NCI-H2227 (cell line): Measurements from ENCODE around the gene PRKCB.

ENCODE experiments used
- DNase-seq: peaks from one replicate; lab custom pipeline; 2025; ENCODE audit not compliant: unreplicated experiment; lab: John Stamatoyannopoulos, UW

The PRKCB gene

GRCh38 chr16:23836078-23836403 is 258 bp downstream of the PRKCB start:
- DNase-seq = no peak

GRCh38 chr16:23836404-23837311 is 875 bp downstream of the PRKCB start:
- peak; percentile 24 for DNase-seq

DNA sequence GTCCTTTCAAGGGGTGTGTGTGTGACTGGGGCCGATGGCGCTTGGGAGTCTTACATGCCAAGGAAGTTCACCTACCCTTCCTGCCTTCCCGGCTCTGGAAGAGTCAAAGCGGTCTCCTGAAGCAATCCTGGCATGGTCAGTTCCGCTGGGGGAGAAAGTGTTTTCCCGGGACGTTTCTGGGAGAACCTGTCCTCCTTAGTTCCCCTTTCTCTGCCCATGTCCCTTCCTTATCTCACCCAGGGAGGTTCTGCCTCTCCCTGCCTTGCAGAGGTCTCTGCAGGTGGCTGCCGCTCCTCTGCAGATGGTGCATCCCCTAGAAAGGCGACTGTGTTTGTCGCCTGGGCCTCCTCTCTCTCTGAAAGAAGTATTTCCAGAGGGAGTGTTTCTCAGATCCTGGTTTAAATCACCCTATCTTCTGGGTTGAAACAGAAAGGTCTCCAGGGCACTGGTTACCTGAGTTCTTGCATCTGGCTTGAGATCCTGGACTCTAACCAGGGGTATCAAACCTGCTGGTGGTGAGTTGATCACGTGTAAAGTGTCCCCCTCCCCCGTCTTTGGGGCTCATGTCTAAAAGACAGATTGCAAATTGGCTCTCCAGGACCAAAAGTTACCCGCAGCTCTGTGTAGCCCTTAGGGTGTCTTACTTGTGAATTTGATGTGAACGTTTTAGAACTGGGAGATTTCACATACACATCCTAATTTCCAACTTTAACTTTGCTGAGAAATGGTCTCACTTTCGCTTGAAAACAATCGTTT is 1.9 kb downstream of the PRKCB start:
- no peak for DNase-seq

DNA sequence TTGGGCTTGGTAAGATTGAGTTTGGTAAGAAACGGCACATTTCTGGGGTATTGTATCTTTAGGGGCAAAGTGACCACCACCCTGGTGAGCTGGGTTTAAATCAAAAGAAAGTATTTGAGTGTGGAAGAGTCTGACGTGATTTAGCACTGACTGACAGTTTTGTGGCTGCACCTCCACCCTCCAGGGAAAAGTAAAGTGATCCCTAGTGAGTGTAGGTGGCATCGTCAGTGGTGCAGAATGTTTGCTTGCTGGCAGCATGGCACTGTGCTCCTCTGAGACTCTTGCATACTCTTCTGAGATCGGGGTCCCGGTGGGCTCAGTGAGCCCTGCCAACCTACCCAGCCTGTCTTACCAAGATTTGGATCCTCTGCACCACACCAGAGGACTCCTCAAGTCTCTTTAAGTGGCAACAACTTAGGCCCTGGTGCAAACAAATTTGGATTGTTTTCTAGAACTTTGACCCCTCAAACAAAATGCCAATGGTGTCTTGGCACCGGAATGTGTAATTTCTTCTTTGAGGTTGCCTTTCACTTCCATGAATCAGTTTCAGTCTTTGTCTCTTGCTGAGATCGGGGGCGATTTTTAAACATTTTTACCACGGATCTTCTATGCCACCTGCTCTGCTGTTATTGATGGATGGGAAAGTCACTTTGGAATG is 2.8 kb downstream of the PRKCB start:
- no peak for DNase-seq

DNA sequence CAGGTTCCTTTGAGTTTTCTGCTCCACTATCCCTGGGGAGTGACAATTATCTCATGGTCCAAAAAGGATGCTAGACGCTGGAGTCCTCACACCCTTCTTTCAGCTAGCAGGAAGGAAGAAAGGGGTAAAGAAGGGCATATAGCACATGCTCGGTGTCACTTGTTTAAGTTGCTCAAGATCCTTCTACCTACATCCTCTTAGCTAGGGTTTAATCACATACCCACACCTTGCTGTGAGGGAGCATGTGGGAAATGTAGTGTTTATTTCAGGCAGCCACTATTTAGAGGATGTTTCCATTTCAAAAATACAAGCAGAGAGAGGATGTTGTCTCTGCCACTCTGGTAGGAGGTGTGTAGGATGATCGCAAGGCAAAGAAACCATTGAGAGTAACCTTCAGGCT is 4.5 kb downstream of the PRKCB start:
- no peak for DNase-seq

GRCh38 chr16:23842137-23842600 is 6.4 kb downstream of the PRKCB start:
- no peak for DNase-seq

- no peak for DNase-seq
Observed at GRCh38 chr16:23843143-23843542, 7.4 kb downstream of the PRKCB start.

DNA sequence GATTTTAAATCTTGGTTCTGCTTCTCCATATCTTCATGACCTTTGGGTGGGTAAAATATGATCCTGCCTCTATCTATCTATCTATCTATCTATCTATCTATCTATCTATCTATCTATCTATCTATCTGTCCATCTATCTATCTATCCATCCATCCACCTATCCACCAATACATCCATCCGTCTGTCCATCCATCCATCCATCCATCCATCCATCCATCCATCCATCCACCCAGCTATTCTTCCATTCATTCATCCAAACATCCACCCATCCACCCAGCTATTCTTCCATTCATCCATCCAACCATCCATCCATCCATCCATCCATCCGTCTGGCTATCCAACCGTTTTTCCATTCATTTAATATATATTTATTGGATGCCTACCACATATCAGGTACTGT is 11.5 kb downstream of the PRKCB start:
- DNase-seq = no peak

DNA sequence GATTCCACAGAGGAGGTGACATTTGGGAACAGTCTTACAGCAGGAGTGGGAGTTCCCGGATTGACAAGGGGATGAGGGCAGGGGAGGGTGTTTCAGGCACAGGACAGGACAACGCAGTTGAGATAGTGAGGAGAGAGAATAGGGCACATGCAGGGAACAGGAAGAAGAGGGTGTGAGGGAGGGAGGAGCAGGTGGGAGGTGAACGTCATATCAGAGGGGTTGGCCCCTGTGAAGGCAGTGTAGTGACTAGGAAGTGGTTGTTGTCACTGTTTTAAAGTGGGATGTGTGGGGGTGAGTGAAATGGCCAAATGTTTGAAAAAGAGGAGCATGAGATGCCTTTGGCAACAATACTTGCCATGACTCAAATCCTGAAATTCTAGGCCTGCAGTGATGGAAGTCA is 12.2 kb downstream of the PRKCB start:
- no peak for DNase-seq

DNA sequence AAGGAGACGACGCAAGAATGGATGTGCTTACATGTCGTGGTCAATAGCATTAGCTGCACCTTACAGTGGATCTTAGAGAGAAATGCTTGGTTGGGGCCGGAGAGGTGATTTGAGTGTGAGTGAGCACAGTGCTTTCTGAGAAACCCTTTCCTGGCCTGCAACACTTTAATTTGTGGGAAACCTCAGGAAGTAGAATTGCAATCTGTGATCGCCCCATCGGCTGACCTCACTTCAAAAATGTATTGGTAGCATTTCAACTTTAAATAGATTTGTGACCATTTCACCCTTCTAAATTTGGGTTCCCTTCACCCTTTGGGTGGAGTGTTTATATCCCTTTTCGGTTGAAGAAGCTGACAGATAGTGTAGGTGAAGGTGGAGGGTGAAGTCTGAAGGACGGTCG is 13.2 kb downstream of the PRKCB start:
- no peak for DNase-seq

- no peak for DNase-seq
Observed at GRCh38 chr16:23852794-23853562, 17.2 kb downstream of the PRKCB start.

DNA sequence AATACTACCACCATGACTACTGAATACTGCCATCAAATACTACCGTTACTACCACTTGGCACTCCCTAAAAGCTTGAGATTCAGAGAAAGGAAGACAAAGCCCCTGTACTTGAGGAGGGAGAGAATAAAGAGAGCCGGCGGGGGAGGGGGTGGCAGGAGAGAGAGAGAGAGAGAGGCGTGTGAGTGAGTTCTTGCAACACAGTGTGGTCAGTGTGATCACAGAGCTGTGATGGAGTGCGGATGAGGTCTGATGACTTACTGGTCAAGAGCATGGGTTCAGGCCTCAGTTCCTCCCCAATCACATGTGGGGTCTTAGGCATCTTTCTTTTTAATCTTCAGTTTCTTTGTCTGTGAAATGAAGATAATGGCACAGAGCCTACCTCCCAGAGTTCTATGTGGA is 19.2 kb downstream of the PRKCB start:
- no peak for DNase-seq

- DNase-seq = no peak
Observed at GRCh38 chr16:23856251-23856709, 20.5 kb downstream of the PRKCB start.

GRCh38 chr16:23857256-23857880 is 21.6 kb downstream of the PRKCB start:
- DNase-seq = peak; percentile 30

DNA sequence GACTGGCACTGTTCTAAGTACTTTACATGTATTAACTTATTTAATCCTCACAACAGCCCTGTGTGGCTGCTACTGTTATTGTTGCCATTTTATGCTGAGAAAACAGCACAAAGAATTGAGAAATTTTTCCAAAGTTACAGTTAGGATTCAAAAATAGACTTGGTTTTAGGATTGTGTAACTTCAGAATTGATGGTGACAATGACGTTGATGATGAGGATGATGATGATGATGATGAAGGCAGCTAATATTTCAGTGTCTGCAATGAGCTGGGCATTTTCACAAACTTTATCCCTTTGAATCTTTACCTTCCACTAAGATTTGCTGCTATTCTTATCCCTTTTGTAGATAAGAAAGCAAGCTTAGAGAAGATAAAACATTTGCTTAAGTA is 22.1 kb downstream of the PRKCB start:
- no peak for DNase-seq

GRCh38 chr16:23858542-23858941 is 22.8 kb downstream of the PRKCB start:
- DNase-seq = no peak

DNA sequence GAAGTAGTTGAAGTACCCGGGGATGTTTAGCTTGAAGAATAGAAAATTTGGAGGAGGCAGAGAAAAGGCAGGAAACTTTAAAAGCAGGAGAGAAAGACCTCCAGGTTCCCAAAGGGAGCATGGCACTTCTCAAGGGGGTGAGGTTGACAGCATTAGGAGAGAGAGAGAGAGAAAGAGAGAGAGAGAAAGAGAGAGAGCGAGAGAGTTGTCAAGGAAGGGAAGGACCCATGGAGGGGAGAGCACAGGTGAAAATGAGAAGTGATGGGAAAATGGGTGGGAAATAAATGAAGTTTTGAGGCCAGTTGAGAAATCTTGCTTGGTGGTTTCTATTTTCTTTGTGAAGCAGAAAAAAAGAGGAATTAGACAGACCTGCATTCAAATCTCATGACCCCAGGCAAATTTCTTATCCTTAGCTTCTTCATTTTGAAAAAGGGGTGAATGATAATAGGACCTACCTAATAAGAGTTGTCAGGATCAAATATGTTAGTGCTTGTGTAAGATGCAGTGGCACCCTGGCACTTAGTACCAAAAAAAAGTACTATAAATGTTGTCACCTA is 24.0 kb downstream of the PRKCB start:
- DNase-seq = no peak

GRCh38 chr16:23861874-23862273 is 26.1 kb downstream of the PRKCB start:
- no peak for DNase-seq

GRCh38 chr16:23862556-23862955 is 26.8 kb downstream of the PRKCB start:
- DNase-seq = no peak
